H1 (cell line): ENCODE results near the gene CDKN3. TPM values are rescaled to one million over a fixed set of nuclear protein-coding genes. Genes with fewer than 3 reads are reported as not detected.

Source experiments
- EGR1 ChIP-seq: IDR thresholded peaks from 2 replicates; pipeline ENCODE4 v1.6.1; 2011; ENCODE audit warnings: low read depth, low read length, borderline replicate concordance
- RBBP5 ChIP-seq: IDR thresholded peaks from 2 replicates; pipeline ENCODE4 v1.7.1; 2012; ENCODE audit warnings: low read depth, mild to moderate bottlenecking, inconsistent platforms, low read length, moderate library complexity, borderline replicate concordance
- SIN3A ChIP-seq, 2 experiments: IDR thresholded peaks in 1 of 2; conservative IDR thresholded peaks in 1 of 2; 2 replicates each; pipeline ENCODE4 v1.6.1; 2011 to 2012; ENCODE audit warnings: low read length in 2 of 2, improper control_type of control experiment in 1 of 2, low read depth in 1 of 2, mild to moderate bottlenecking in 1 of 2
- SP4 ChIP-seq: IDR thresholded peaks from 2 replicates; pipeline ENCODE4 v1.6.1; 2012; ENCODE audit warnings: low read length, inconsistent platforms
- polyA plus RNA-seq, 7 experiments: library from polyadenylated mRNA; depleted of rRNA in 3 of 7; stranded (reverse) in 5 of 7; unstranded in 2 of 7; fragments of >200 nt in 5 of 7; fragments of 200-250 nt in 2 of 7; gene quantifications; 1 replicate in 5 of 7; 2 replicates in 1 of 7; 4 replicates in 1 of 7; pipeline versions ENCODE4 v1.2.1 to v1.2.3, GENCODE V29; 2011 to 2013; ENCODE audit warnings: missing spikeins in 2 of 7, mixed read lengths in 2 of 7
- total RNA-seq: library from RNA; stranded (reverse); fragmentation: NEBNext Ultra II Directional; extraction: Animal tissue kit (Norgen Biotek cat#: 25700); gene quantifications from 2 replicates; pipeline ENCODE4 v1.2.1, GENCODE V29; 2021

CDKN3 gene
- total and polyA plus RNA-seq, 2 of the 8 experiments (the other 6 are each of a cell fraction or from before 2014, with no cell fraction given): 43.5 to 48.3 TPM

DNA sequence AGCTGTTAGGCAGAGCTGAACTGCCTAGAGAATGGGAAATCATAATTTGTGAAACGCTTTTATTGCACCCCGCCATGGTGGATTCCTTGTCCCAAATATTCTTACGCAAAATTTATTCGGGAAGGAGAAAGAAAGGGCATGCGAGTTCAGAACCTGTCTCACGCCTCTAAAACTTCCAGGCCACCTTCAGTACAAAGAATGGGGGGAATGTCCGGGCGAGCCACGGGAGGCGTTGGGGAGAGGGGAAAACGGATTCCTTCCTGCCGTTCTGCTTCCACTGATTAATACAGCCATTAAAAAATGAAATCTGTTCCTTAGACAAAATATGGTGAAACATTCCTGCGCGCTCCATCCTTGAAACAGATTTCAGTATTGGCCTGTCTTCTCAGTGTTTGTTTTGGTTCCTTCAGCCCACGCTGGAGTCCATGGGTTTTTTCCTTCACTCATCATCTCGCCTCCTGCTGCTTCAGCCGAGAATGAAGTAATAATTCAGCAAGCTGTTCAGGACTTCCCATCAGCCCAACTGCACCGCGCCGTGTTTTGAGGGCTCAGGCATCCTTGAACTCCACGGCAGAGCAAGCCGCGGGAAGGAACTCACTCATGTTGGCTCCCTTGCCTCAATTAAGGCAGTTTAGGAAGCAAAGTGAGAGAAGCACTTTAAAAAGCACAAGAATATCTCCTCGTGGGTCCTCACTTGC, 47.7 kb upstream of the CDKN3 start (continued):
- TF ChIP-seq RBBP5 (no peak), SIN3A (conservative IDR thresholded peaks at IDR 0.05 in 1 of 2, IDR thresholded peaks at IDR 0.05 in 1 of 2; ENCODE audit: low read depth in 1 of 2, low read length in 2 of 2) (no peak), EGR1 (no peak), SP4 (no peak)
